Hindlimb muscle (tissue), 1 donor: ENCODE measurements around the gene GRIK1. TPM values are rescaled to one million over a fixed set of nuclear protein-coding genes. Genes with fewer than 3 reads are reported as not detected.
"Not testable (repeated sequence)": the region's sequence is repeated elsewhere in the genome, so short reads cannot be mapped to it uniquely, and the experiment has no call there.

Experiments
- DNase-seq: peaks from one replicate; pipeline ENCODE4 v3.0.0-alpha.2; 2013
- polyA plus RNA-seq: library from polyadenylated mRNA; unstranded; fragments of 120-200 nt; gene quantifications from one replicate; pipeline ENCODE4 v1.2.1, GENCODE V29; 2013; ENCODE audit not compliant: insufficient read length

GRIK1 gene
- polyA plus RNA-seq, 1 donor, result 0.49 TPM

- DNase-seq, result no peak
Measured at GRCh38 chr21:29641001-29641634, 298.7 kb downstream of the GRIK1 start.

- no peak for DNase-seq
Measured at GRCh38 chr21:29640080-29640508, 299.7 kb downstream of the GRIK1 start.

DNA sequence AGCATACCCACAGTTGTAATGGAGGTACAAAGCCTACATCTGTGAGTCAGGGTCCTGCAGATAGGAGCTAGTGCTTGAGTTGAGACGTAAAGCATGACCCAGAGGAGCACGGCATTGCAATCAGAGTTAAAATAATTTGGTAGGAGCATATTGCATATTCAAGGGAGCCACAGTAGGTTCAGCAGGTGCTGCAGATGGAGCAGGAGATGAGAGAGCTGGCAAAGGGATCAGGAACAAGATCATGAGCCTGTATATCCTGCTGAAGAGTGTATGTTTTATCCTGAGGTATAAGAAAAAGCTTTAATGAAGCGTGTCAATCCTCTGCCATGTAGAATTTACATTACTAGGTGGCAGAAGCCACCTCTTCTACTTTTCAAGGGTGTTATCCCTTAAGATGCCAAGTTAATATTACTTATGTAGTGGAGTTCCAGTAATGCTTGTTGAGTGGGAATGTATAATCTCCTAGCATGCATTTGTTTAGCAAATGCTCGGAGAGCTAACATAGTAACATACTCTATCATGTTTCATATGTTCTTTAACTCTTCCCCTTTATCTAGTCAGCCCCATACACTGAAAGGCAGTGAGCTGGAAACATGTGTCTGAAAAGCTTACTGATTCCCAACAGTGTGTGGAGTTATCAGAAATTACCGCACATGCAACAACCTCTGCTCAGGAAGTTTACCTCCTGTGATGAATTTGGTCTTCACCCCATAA, 300.3 kb downstream of the GRIK1 start:
- DNase-seq, result no peak

GRCh38 chr21:29638761-29639327, 301.0 kb downstream of the GRIK1 start:
- no peak for DNase-seq

- no peak for DNase-seq
Measured at GRCh38 chr21:29638138-29638537, 301.7 kb downstream of the GRIK1 start.

DNA sequence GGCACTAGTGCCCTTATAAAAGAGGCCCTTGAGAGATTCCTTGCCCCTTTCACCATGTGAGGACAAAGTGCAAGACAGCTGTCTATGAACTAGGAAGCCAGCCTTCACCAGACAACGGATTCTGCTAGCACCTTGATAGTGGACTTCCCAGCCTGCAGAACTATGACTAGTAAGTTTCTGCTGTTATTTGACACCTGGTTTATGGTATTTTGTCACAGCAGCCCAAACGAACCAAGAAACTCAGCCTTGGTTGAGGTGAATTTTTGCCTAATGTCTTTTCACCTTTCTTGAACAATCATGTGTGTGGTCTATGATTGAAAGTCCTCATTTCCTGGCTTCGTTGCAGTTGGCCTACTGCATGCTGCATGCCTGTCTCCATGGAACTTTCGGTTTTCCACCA, 302.2 kb downstream of the GRIK1 start:
- no peak for DNase-seq

- peak; percentile 60 for DNase-seq
Measured at GRCh38 chr21:29637134-29637533, 302.7 kb downstream of the GRIK1 start.

GRCh38 chr21:29634418-29634817, 305.4 kb downstream of the GRIK1 start:
- no peak for DNase-seq

- DNase-seq, result no peak
Measured at GRCh38 chr21:29633756-29634155, 306.0 kb downstream of the GRIK1 start.

DNA sequence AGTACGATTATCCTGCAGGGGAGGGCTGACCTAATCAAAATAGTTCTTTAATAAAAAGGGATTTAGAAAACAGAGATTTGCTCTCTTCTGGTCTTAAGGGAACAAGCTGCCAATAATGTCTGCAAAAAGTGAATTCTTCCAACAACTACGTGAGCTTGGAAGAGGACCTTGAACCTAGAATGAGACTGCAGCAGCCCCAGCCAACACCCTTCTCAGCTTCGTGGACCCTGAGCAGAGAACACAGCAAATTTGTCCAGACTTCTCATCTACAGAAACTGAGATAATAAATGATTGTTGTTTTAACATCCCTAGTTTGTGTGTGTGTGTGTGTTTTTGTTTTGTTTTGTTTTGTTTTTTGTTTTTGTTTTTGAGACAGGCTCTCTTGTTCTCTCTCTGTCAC, 309.4 kb downstream of the GRIK1 start:
- DNase-seq, result no peak

GRCh38 chr21:29627905-29628304, 311.9 kb downstream of the GRIK1 start:
- no peak for DNase-seq

DNA sequence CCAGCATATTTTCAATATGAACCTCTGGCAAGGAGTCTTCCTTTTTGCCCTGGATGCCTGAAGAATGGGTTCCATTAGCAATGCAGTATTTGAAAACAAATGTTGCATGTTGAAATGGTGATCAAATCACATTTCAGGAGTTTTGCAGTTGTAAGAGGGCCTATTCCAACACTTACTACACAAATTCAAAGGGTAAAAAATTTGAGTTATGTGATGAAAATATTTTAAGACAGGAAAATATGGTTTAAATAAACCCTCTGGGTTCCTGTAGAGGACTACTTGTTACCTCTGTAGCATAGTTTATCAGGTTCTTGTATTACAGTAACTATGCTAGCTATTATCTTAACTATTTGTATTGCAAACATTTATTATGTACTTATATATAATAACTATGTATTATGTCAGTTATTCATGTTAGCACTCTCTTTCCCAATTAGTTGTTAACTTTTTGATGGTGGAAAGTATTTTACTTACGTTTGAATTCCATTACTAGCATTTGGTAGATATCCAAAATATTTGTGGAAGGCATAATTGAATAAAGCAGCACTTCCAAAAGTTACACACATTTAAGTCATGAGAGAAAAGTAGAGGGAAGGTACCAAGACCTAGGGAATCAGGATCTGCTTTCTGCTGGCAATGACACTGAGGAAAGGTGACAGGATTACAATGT, 312.9 kb downstream of the GRIK1 start:
- no peak for DNase-seq

DNA sequence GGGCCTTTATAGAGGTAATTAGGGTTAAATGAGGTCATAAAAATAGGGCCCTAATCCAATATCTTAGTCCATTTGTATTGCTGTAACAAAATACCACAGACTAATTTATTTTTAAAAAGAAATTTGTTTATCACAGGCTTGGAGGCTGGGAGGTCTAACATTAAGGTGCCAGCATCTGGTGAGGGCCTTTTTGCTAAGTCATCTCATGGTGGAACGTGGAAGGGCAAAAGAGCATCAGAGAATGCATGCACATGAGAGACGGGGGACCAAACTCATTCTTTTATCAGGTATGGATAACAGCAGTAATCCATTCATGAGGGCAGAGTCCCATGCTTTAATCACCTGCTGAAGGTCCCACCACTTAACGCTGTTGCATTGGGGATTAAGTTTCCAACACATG, 313.8 kb downstream of the GRIK1 start:
- DNase-seq, result no peak

DNA sequence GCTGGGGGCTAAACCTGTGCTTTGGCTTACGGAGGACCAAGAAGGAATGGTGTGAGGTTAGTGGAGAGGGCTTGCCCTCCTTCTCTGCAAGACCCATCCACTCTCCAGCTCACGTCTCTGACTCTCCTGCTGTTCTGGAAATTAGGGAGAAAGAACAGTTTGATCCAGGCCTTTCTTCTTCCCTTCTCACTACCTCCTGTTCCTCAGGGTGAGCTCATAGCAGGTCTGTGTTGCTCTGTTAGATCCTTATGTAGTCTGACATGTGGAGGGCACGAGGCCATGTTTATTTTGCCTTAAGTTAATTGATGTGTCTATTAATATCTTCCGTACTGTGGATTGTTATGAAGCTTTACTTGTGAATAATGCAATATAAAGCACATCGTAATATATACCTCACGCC, 315.0 kb downstream of the GRIK1 start:
- DNase-seq, result no peak

GRCh38 chr21:29621525-29621924, 318.3 kb downstream of the GRIK1 start:
- DNase-seq, result no peak

DNA sequence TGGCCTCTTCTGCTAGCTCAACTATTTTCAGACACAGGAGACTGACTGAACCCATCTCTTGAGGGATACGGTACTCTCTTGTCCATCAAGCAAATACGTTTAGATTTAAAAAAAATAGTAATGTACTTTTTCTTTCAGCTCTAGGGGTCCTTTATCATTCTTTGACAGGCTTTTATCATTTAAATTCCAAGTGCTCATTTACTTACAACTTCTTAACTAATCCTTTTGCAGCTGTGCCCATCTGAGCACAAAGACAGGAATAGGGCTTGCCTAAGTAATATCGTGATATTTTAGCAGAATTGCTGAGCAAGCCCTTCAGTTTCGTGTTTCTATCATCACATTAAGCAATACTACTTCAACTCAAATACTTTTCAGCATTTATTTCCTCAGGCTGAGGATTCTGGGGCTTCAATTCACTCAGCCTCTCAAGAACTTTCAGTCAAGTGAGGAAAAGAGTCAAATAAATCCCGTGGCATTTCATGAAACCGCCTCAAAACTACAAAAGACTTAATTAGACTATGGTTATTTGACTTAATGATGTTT, 323.5 kb downstream of the GRIK1 start:
- DNase-seq, result no peak

GRCh38 chr21:29613877-29614276, 325.9 kb downstream of the GRIK1 start:
- DNase-seq, result no peak

- DNase-seq, result no peak
Measured at GRCh38 chr21:29613021-29613420, 326.8 kb downstream of the GRIK1 start.

GRCh38 chr21:29610779-29611360, 328.9 kb downstream of the GRIK1 start:
- no peak for DNase-seq

- DNase-seq, result no peak
Measured at GRCh38 chr21:29606613-29607012, 333.2 kb downstream of the GRIK1 start.

- not testable (repeated sequence) for DNase-seq
Measured at GRCh38 chr21:29605219-29605618, 334.6 kb downstream of the GRIK1 start.

DNA sequence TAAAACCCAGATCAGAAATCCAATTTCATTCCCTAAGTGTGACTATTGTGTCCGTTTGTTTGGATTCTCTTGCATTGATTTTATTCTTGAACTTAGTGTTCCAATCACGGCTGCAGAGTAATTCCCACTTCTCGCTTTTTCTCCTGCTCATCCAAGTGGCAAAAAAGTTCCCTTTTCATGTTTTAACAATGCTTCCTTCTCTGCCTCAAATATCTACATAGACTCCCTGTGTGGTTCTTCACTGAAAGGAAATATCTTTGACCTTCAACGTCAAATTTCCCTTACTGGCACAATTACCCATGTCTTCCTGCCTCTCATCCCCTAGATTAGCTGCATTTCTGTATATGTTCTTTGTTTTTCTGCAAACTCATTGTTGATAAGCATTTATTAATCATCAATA, 335.7 kb downstream of the GRIK1 start:
- no peak for DNase-seq

DNA sequence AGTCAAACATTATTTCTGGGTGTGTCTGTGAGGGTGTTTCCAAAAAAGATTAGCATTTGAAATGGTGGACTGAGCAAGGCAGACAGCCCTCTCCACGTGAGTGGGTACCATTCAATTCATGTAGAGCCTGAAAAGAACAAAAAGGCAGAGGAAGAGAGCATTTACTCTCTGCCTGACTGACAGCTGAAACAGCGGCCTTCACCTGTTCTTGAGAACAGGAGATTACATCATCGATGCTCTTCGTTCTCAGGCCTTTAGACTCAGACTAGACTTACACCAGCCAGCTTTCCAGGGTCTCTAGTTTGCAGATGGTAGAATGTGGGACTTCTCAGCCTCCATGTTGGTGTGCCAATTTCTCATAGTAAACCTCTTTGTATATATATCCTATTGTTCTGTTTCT, 338.7 kb downstream of the GRIK1 start:
- DNase-seq, result no peak
